ENCODE data around the gene RIMKLA. TPM values are rescaled to one million over a fixed set of nuclear protein-coding genes. Genes with fewer than 3 reads are reported as not detected.

The RIMKLA gene
- total and polyA plus RNA-seq, 2 donors (not counting 1 experiment from before 2014, with no cell fraction given): 0.01 TPM; not detected in 1

DNA sequence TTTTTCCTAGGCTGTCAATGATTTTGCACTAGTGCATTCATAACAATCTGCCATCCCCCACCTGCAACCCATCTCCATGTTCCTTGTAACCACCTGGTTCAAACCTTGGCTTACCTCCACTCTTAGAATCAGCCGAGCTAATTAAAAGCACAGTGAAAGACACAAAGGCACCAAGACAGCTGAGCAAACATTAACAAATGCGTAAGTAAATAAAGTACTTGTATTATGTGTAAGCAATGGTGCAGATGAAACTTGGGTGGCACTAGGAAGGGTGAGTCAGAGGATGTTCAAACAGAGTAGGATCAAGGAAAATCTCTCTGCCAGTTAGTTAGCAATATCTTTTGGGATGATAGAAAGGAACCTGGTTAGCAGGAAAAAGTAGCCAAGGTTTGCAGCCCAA, 40.5 kb upstream of the RIMKLA start:
- H3K4me2 ChIP-seq (replicated peaks; ENCODE audit: low read depth, low read length, poor library complexity, severe bottlenecking): no peak overlapping the region
- H3K9ac ChIP-seq (ENCODE audit: low read length): no peak overlapping the region
- no peak overlapping the region for H3K4me3 ChIP-seq (ENCODE audit: control extremely low read depth in 1 of 5, extremely low read depth in 1 of 5, insufficient read depth in 1 of 5, low read depth in 2 of 5, low read length in 4 of 5)
- H3K27ac ChIP-seq (ENCODE audit: low read length in 2 of 2): no peak overlapping the region
- Mint-ChIP-seq H3K27ac (no peak overlapping the region), H3K4me3 (no peak overlapping the region), H3K27me3 (peaks cover 4% of the 10 kb centered on the region), H3K9me3 (ENCODE audit: insufficient read depth) (no peaks in the 10 kb centered on the region), H3K4me1 (peaks cover 11% of the 10 kb centered on the region)
- ATAC-seq (ENCODE audit: low read depth): no peak
- H2AFZ ChIP-seq (ENCODE audit: insufficient read depth, low read depth, low read length, poor library complexity, severe bottlenecking): no peak overlapping the region
- no peaks in the 10 kb centered on the region for H4K20me1 ChIP-seq (ENCODE audit: control insufficient read depth, insufficient read depth, low read length, poor library complexity, severe bottlenecking)
- no peaks in the 10 kb centered on the region for H3K36me3 ChIP-seq (replicated peaks in 1 of 2; ENCODE audit: control extremely low read depth in 1 of 2, control insufficient read depth in 1 of 2, extremely low read depth in 1 of 2, insufficient read depth in 2 of 2, low read length in 1 of 2)
- no peaks in the 10 kb centered on the region for H3K9me3 ChIP-seq (ENCODE audit: control extremely low read depth in 1 of 3, control insufficient read depth in 2 of 3, insufficient read depth in 1 of 3, low read length in 2 of 3)
- no peaks in the 10 kb centered on the region for H3K27me3 ChIP-seq (replicated peaks in 1 of 4; ENCODE audit: control extremely low read depth in 1 of 4, control insufficient read depth in 3 of 4, insufficient read depth in 4 of 4, low read length in 3 of 4)
- H3K4me1 ChIP-seq (ENCODE audit: control insufficient read depth in 2 of 2, insufficient read depth in 2 of 2, low read length in 2 of 2): peaks cover 7 to 8% of the 10 kb centered on the region in 2 donors
- CTCF ChIA-PET: interaction anchor here (1.2 to 1.6 kb wide), 2 partner anchors 238 to 734 kb away, joined by 3 to 4 read pairs; no protein-coding TSS in a partner anchor
- POLR2A ChIA-PET: no interaction called here
- no CpG with 5 or more reads among the region's 2 CpGs for WGBS (ENCODE audit: insufficient coverage)
- intact Hi-C loops (cut with micrococcal nuclease): loop anchor here (10.0 kb wide), 1 partner anchor 735 kb away; no protein-coding TSS in a partner anchor
- TF ChIP-seq, protein P1, sequence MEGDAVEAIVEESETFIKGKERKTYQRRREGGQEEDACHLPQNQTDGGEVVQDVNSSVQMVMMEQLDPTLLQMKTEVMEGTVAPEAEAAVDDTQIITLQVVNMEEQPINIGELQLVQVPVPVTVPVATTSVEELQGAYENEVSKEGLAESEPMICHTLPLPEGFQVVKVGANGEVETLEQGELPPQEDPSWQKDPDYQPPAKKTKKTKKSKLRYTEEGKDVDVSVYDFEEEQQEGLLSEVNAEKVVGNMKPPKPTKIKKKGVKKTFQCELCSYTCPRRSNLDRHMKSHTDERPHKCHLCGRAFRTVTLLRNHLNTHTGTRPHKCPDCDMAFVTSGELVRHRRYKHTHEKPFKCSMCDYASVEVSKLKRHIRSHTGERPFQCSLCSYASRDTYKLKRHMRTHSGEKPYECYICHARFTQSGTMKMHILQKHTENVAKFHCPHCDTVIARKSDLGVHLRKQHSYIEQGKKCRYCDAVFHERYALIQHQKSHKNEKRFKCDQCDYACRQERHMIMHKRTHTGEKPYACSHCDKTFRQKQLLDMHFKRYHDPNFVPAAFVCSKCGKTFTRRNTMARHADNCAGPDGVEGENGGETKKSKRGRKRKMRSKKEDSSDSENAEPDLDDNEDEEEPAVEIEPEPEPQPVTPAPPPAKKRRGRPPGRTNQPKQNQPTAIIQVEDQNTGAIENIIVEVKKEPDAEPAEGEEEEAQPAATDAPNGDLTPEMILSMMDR (IDR thresholded peaks at IDR 0.05): no peak
- TF ChIP-seq EZH2 (IDR thresholded peaks at IDR 0.05; ENCODE audit: borderline replicate concordance, insufficient read depth, low read depth, low read length, poor library complexity, severe bottlenecking): no peak
- DNase-seq: no peak
- peaks cover 17% of the 10 kb centered on the region for H3K79me2 ChIP-seq (ENCODE audit: control insufficient read depth, insufficient read depth, low read length)

GRCh38 chr1:42340901-42341300, 39.7 kb upstream of the RIMKLA start:
- ChIA-PET POLR2A (no interaction called here), CTCF (interaction anchor here (1.6 kb wide), 1 partner anchor 733 kb away, joined by 4 read pairs; no protein-coding TSS in a partner anchor)
- intact Hi-C loops (cut with micrococcal nuclease): loop anchor here (10.0 kb wide), 1 partner anchor 734 kb away; no protein-coding TSS in a partner anchor
- Mint-ChIP-seq H3K9me3 (ENCODE audit: insufficient read depth) (no peaks in the 10 kb centered on the region), H3K27ac (no peak overlapping the region), H3K4me1 (peaks cover 7% of the 10 kb centered on the region), H3K27me3 (peaks cover 12% of the 10 kb centered on the region), H3K4me3 (no peak overlapping the region)
- H3K4me1 ChIP-seq (ENCODE audit: control insufficient read depth in 2 of 2, insufficient read depth in 2 of 2, low read length in 2 of 2): peaks cover 3 to 4% of the 10 kb centered on the region in 2 donors
- no peak overlapping the region for H2AFZ ChIP-seq (ENCODE audit: insufficient read depth, low read depth, low read length, poor library complexity, severe bottlenecking)
- no peaks in the 10 kb centered on the region for H3K9me3 ChIP-seq (ENCODE audit: control extremely low read depth in 1 of 3, control insufficient read depth in 2 of 3, insufficient read depth in 1 of 3, low read length in 2 of 3)
- no peaks in the 10 kb centered on the region for H3K36me3 ChIP-seq (replicated peaks in 1 of 2; ENCODE audit: control extremely low read depth in 1 of 2, control insufficient read depth in 1 of 2, extremely low read depth in 1 of 2, insufficient read depth in 2 of 2, low read length in 1 of 2)
- no peak overlapping the region for H3K4me2 ChIP-seq (replicated peaks; ENCODE audit: low read depth, low read length, poor library complexity, severe bottlenecking)
- H3K27ac ChIP-seq (ENCODE audit: low read length in 2 of 2): no peak overlapping the region
- peaks cover 10% of the 10 kb centered on the region for H3K79me2 ChIP-seq (ENCODE audit: control insufficient read depth, insufficient read depth, low read length)
- H3K9ac ChIP-seq (ENCODE audit: low read length): no peak overlapping the region
- WGBS (ENCODE audit: insufficient coverage): no CpG with 5 or more reads among the region's 1 CpG
- no peak for DNase-seq
- ATAC-seq (ENCODE audit: low read depth): no peak
- H3K4me3 ChIP-seq (ENCODE audit: control extremely low read depth in 1 of 5, extremely low read depth in 1 of 5, insufficient read depth in 1 of 5, low read depth in 2 of 5, low read length in 4 of 5): no peak overlapping the region
- TF ChIP-seq, protein P1 (IDR thresholded peaks at IDR 0.05): no peak
- no peak for TF ChIP-seq EZH2 (IDR thresholded peaks at IDR 0.05; ENCODE audit: borderline replicate concordance, insufficient read depth, low read depth, low read length, poor library complexity, severe bottlenecking)
- no peaks in the 10 kb centered on the region for H4K20me1 ChIP-seq (ENCODE audit: control insufficient read depth, insufficient read depth, low read length, poor library complexity, severe bottlenecking)
- H3K27me3 ChIP-seq (replicated peaks in 1 of 4; ENCODE audit: control extremely low read depth in 1 of 4, control insufficient read depth in 3 of 4, insufficient read depth in 4 of 4, low read length in 3 of 4): no peaks in the 10 kb centered on the region
